KG1 (cell line): ENCODE measurements around the gene NRG2.
A peak's percentile ranks its signal among the peaks of the same experiment; 100 is the strongest.

Experiments
- DNase-seq: peaks from one replicate; lab custom pipeline; 2025; lab: John Stamatoyannopoulos, UW

NRG2 gene

GRCh38 chr5:140007311-140007710 is 35.8 kb downstream of the NRG2 start:
- no peak for DNase-seq

- no peak for DNase-seq
Measured at GRCh38 chr5:140005145-140005591, 37.9 kb downstream of the NRG2 start.

GRCh38 chr5:140004174-140004573 is 38.9 kb downstream of the NRG2 start:
- DNase-seq = no peak

- no peak for DNase-seq
Measured at GRCh38 chr5:140003519-140003918, 39.6 kb downstream of the NRG2 start.

DNA sequence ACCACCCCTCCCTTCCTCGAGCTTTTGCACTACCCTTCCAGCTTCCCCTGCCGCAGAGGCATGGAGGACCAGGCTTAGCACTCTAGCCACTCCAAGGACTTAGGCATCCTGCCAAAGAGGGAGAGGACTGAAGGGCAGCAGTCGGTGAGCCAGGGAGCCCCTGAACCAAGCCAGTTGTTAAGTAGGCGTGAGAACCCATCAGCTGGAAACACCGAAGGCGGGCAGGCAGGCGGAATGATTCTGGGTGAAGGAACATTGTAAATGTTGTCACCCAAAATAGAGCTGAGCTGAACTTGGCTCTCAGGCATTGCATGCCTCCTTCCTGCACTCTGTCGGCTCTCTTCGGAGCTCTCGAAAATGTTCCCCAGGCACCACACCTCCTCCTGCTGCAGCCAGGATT is 42.8 kb downstream of the NRG2 start:
- no peak for DNase-seq

GRCh38 chr5:139998837-139999236 is 44.3 kb downstream of the NRG2 start:
- DNase-seq = no peak

DNA sequence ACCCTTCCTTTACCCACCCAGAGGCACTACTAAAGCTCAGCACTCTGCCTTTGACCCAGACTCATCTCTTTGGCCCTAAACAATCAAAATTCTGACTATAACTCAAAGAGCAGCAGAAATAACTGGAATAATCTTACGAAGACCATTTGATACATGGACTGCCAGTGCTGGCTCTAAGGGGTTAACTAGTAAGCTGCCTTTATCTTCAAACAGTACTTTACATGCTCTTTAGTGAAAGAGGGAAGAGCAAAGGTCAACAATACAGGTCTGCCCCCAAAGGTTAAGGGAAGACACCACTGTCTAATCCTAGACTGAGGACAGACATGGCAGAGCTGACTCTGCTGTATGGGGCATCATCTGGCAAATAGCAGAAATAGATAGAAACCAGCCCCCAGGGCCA is 45.8 kb downstream of the NRG2 start:
- no peak for DNase-seq

DNA sequence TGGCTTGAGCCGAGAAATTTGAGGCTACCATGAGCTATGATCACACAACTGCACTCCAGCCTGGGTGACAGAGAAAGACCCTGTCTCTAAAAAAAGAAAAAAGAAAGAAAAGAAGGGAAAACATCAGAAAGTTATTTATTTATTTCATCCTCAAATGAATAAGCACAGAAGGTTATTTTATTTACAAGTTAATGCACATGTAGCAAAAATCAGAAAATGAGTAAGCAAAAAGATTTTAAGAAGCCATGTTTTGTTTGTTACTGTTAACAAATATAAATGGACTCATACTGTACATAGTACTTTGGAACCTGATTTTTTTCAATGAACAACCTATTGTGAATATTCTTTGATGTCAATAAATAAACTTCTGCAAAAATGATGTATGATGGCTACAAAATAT is 47.2 kb downstream of the NRG2 start:
- no peak for DNase-seq

- no peak for DNase-seq
Measured at GRCh38 chr5:139994234-139994633, 48.9 kb downstream of the NRG2 start.

GRCh38 chr5:139985733-139986132 is 57.4 kb downstream of the NRG2 start:
- no peak for DNase-seq

DNA sequence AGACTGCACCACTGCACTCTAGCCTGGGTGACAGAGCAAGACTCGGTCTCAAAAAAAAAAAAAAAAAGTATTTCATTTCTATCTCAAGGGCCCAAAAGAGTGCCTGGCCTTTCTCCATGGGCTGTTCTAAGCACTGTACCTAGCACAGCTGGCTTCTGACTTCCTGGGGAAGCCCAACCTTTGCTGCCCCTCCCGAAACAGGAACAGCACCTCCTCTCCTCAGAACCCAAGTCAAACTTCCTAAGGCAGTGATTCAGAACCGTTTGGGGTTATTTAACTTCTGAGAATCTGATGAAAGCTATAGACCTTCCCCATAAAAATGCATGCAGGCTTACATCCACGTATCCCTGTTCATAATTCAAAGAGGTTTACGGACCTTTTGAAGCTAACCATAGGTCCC is 57.8 kb downstream of the NRG2 start:
- no peak for DNase-seq

DNA sequence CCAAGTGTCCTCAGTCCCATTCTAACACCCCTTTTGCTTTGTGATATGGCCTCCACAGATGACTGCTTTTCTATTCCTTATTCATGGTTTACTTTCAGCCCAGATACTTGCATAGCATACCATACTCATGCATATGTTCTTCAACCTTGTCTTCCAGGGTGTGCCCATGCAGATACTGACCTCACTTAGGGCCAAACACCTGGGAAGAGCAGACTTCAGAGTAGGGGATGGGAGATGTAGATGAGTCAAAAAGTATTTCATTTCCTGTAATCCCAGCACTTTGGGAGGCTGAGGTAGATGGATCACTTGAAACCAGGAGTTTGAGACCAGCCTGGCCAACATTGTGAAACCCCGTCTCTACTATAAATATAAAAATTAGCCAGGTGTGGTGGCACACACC is 58.3 kb downstream of the NRG2 start:
- DNase-seq = no peak

DNA sequence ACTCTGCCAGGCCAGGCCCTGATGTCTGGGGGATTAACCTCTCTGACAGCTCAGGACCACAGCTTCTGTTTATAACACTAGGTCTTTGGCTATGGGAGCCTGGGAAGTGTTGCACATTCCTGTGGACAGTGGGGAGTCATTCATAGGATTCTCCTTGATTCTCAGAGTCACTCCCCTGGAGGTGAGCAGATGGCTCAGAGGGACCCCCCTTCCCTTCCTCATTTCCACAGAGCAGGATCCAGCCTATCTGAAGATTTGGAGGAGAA is 60.2 kb downstream of the NRG2 start:
- no peak for DNase-seq

- no peak for DNase-seq
Measured at GRCh38 chr5:139982157-139982974, 60.7 kb downstream of the NRG2 start.

DNA sequence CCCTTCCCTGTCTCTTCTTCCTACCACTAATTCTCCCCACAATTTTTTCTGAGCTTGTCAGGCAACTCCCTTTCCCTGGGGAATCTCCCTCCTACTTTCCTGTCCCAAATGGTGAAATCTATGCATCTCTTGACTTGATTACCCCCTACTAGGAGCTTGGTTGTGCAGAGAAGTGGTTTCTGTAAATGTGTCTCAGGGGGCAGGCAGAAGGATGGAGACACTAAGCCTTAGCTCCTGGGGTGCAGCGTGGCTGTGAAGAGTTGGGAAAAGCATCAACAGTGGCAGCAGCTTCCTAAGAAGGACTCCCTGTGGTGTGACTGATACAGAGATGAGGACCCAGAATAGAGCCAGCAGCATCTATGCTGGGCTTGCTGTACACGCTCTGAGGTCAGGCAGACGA is 62.3 kb downstream of the NRG2 start:
- DNase-seq = no peak

GRCh38 chr5:139979943-139980342 is 63.2 kb downstream of the NRG2 start:
- no peak for DNase-seq

DNA sequence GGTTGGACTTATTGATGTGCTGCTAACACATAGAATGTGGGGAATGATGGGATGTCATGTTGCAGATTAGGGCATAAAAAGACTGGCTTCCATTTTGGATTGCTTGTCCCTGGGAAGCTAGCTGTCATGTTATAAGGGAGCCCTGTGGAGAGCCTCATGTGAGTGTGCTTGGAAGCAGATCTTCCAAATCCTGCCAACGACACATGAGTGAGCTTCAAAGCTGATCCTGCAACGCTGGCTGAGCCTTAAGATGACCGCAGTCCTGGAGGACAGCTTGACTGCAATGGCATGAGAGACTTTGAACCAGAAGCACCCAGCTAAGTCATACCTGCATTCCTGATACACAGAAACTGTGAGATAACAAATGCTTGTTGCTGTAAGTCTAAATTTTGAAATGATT is 63.6 kb downstream of the NRG2 start:
- DNase-seq = no peak

GRCh38 chr5:139976703-139977102 is 66.4 kb downstream of the NRG2 start:
- DNase-seq = no peak

DNA sequence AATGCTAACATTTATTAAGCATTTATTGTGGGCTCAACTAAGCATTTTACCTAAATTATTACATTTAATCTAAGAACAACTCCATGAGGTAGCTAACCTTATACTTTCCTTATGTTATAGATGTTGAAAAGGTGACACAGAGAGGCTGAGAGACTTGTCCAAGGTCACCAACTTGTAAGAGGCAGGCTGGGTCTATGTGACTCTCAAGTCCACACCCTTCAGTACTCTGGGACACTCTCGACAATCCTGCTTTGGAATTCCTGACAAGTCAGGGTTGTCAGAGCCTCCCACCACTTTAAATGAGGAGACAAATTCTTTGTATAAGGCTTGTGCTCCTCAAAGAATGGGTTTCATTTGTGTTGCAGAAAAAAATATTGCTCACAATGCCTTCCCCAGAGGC is 67.2 kb downstream of the NRG2 start:
- DNase-seq = no peak

DNA sequence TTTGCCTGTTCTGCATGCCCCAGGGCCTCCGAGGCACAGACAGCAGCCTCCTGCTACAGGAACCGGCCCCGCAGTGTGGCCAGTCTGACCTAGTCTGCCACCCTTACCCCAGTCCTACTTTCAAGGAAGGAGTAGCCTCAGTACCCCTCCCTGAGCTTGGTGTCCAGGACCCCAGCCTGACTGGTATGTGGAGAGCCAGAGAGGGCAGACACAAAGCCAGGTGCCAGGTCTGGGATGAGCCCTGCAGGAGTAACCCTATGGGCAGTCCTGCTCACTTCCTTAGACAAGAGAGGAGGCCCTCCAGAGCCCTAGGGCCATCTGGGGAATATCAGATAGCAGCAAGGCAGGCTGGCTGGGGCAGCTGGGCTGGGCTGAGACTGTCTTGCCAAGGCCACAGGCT is 67.8 kb downstream of the NRG2 start:
- no peak for DNase-seq

- DNase-seq = no peak
Measured at GRCh38 chr5:139974661-139975060, 68.4 kb downstream of the NRG2 start.

DNA sequence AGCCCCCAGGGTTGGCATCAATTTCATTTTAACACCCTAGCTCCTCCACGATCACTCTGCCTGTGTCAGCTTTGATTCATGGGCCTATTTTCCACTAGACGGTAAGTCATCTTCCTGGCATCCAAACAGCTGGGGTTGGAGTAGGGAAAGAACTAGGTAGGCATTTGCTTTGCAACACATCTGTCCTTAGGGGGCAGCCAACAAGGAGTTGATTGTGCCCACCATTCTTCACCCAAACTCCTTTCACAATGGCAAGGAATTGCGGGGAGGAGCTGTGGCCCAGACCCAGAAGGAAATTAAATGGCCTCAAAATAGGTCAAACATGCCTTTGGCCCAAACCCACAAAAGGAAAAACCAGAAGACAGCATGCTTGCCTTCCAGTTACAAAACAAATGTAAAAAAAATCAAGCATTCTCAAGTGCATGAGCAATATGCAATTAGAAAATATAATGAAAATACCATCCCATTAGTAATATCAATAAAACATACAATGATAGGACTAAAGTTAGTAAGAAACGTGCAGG is 71.8 kb downstream of the NRG2 start:
- DNase-seq = no peak

DNA sequence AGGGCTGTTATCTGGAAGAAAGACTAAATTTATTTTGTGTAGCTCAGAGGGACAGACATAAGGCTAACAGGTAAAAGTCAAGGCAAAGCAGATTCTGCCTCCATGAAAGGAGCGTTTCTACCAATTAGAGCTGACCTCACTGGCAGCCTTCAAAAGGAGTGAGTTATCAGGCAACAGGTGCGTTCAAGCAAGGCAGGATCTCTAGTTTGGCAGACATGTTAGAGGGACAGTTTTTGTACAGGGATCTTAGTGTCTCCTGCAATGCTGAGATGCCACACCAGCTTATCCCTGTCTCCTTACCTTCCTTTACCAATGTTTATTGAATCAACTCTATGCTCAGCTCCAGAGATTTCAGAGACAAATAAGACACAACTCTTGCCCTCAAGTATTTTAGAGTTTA is 73.8 kb downstream of the NRG2 start:
- DNase-seq = no peak

DNA sequence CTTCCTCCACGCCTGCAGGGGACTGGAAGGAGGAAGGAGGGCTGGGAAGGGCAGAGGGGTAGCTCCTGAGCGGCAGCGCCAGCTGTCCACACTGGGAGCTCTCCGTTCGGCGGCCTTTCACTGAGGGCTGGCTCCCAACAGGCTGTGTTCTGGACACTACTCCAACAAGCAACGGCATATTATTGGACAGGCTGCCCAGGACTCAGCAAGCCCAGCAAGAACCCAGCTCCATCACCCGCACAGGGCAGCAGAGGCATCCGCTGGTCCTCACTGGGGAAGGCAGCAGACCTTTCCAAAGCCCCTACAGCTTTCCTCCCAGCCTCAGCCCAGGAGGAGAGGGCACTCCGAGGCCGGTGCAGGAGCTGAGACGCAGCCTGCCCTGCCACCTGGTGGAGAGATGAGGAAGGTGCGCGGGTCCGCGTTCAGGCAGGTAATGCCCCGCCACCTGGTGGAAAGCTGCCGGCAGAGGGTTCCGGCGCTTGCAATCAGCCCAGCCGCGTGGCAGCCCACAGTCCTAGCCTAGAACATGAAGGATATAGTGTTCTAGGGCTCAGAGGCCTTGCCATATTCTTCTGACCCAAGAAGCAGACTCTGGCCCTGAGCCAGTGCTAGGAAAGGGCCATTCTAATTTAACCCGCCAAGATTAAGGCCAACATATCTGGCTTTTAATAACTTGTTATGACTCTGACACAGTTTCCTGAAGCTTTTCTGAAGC is 74.4 kb downstream of the NRG2 start:
- DNase-seq = peak; percentile 17
